Measurements from ENCODE around the gene AADAT. TPM values are rescaled to one million over a fixed set of nuclear protein-coding genes. Genes with fewer than 3 reads are reported as not detected.

The AADAT gene
- polyA plus RNA-seq, 3 donors from 2014 or later: not detected

DNA sequence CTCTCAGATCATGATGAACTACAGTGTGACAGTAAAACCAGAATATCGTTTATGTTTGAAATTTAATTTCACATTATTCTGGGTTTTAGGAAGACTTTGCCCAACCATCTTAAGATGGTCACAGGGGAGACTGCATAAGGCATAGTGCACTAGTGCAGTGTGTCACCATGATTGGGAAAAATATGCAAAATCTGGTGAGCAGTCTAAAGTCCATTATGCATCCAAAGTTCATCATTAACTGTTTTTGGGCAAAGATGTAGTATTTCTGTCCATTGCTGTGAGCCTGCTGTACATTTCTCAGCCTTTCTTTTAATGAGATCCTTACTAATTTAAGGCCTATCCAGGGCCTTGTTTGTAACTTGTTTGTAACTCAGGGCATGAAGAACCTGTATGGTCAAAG, 52.3 kb downstream of the AADAT start:
- H3K27me3 Mint-ChIP-seq (ENCODE audit: low read depth in 3 of 3): peaks cover 0 to 15% (median 4%) of the 10 kb centered on the region in 3 donors
- no peaks in the 10 kb centered on the region for H3K36me3 Mint-ChIP-seq
- H3K4me1 Mint-ChIP-seq: no peaks in the 10 kb centered on the region
- no peak overlapping the region for H3K4me3 Mint-ChIP-seq
- H3K9me3 Mint-ChIP-seq: no peaks in the 10 kb centered on the region
- DNase-seq: no peak
- no peak overlapping the region for H3K27ac Mint-ChIP-seq

DNA sequence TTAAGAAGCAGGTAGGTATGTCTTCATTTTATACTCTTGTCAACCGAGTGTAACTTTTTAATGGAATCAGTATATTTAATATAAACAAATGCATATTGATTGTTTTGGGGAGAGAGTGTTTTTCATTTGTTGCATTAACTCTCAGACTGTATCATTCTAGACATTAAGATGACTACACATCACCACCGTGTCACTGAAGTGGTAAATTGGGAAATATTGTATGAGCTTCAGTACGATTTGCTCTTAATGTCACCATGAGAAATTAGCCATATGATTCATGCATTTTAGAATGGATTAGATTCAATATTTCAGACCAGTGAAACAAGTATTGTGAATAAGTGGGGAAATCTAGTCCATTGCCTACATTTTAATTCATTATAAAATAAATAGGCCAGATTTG, 53.9 kb downstream of the AADAT start:
- Mint-ChIP-seq H3K9me3 (no peaks in the 10 kb centered on the region), H3K4me1 (no peaks in the 10 kb centered on the region), H3K4me3 (no peak overlapping the region), H3K27ac (no peak overlapping the region), H3K27me3 (ENCODE audit: low read depth in 3 of 3) (peaks cover 0 to 16% (median 2%) of the 10 kb centered on the region in 3 donors), H3K36me3 (no peaks in the 10 kb centered on the region)
- no peak for DNase-seq

DNA sequence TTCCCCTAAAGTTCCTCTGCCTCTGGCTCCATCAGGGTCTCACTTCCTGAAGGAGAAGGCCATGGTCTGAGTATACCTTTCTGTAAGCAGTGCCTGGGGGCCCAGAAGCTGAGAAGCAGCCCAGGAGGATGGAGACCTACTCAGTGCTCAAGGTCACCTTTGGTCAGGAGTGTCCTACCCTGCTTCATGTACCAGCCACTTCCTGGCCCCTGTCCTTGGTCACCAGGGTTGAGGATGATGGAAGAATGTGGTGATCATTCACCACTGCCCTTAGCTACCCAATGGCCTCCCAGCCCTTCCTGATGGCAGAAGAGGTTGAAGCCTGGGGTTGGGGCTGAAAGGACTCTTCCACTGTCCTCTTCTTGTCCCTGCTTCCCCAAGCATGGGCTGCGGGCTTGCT, 54.5 kb downstream of the AADAT start:
- H3K4me1 Mint-ChIP-seq: no peaks in the 10 kb centered on the region
- no peak overlapping the region for H3K27ac Mint-ChIP-seq
- H3K36me3 Mint-ChIP-seq: no peaks in the 10 kb centered on the region
- no peaks in the 10 kb centered on the region for H3K9me3 Mint-ChIP-seq
- H3K27me3 Mint-ChIP-seq (ENCODE audit: low read depth in 3 of 3): peaks cover 0 to 12% (median 2%) of the 10 kb centered on the region in 3 donors
- no peak overlapping the region for H3K4me3 Mint-ChIP-seq
- no peak for DNase-seq

GRCh38 chr4:170033999-170034398, 55.8 kb downstream of the AADAT start:
- H3K27me3 Mint-ChIP-seq (ENCODE audit: low read depth in 3 of 3): peaks cover 0 to 12% (median 0%) of the 10 kb centered on the region in 3 donors
- H3K4me1 Mint-ChIP-seq: no peaks in the 10 kb centered on the region
- H3K9me3 Mint-ChIP-seq: no peaks in the 10 kb centered on the region
- H3K4me3 Mint-ChIP-seq: no peak overlapping the region
- H3K36me3 Mint-ChIP-seq: no peaks in the 10 kb centered on the region
- DNase-seq: no peak
- H3K27ac Mint-ChIP-seq: no peak overlapping the region

GRCh38 chr4:170030121-170030520, 59.6 kb downstream of the AADAT start:
- Mint-ChIP-seq H3K4me1 (peaks cover 8 to 20% of the 10 kb centered on the region in 2 donors), H3K27ac (no peak overlapping the region), H3K4me3 (no peak overlapping the region), H3K36me3 (no peaks in the 10 kb centered on the region), H3K27me3 (ENCODE audit: low read depth in 3 of 3) (peaks cover 9 to 22% (median 14%) of the 10 kb centered on the region in 3 donors), H3K9me3 (no peaks in the 10 kb centered on the region)
- DNase-seq: no peak

DNA sequence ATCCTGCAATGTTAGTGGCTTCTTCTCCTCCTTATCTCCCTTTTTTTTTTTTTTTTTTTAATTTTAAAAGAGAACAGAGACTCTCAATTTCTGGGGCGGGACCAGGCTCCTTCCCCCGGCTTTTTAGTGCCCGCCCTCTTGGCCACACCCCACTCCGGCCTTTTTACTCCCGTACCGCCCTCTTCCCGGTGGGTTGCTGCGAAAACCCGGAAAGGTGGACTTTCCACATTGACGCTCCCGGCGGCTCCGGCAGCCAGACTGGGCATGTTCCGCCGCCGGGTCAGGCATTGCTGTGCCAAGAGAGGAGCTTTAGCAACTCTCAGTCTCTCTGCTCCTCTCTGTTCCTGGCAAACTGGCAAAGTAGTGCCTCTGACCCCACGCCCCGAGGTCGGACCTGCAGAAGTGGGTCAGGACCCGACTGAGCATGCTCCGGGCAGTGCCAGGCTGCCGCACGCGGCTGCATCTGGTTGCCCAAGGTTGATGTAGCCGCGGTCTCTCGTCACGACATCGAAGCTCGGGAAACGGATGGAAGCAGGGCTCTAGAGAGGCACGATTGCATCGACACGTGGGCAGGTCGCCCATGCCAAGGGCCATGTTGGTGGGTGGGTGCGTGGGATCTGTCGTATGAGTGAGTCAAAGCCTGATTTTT, 62.5 kb downstream of the AADAT start:
- Mint-ChIP-seq H3K27me3 (ENCODE audit: low read depth in 3 of 3) (peaks cover 13 to 20% (median 14%) of the 10 kb centered on the region in 3 donors), H3K4me1 (peaks cover 8 to 23% of the 10 kb centered on the region in 2 donors), H3K9me3 (no peaks in the 10 kb centered on the region), H3K36me3 (no peaks in the 10 kb centered on the region), H3K27ac (peak overlapping the region; percentile 69 to 88 (median 82)), H3K4me3 (peak overlapping the region; percentile 91 to 94 (median 92))
- DNase-seq: peak; percentile 91

- peaks cover 8 to 23% of the 10 kb centered on the region in 2 donors for H3K4me1 Mint-ChIP-seq
- no peaks in the 10 kb centered on the region for H3K9me3 Mint-ChIP-seq
- peak within 1 kb of the TSS; percentile 75 to 90 (median 84) for H3K27ac Mint-ChIP-seq
- peak within 1 kb of the TSS; percentile 91 to 94 (median 92) for H3K4me3 Mint-ChIP-seq
- H3K36me3 Mint-ChIP-seq: no peaks in the 10 kb centered on the region
- H3K27me3 Mint-ChIP-seq (ENCODE audit: low read depth in 3 of 3): peaks cover 14 to 20% (median 15%) of the 10 kb centered on the region in 3 donors
- DNase-seq: peak; percentile 86 to 90 (median 89)
Observed at GRCh38 chr4:170026253-170027021, 63.3 kb downstream of the AADAT start, which contains the start of gene MFAP3L. TSS of gene MFAP3L (minus strand) at chr4:170026395. CDS start at chr4:170005877, 20,518 bp downstream.

DNA sequence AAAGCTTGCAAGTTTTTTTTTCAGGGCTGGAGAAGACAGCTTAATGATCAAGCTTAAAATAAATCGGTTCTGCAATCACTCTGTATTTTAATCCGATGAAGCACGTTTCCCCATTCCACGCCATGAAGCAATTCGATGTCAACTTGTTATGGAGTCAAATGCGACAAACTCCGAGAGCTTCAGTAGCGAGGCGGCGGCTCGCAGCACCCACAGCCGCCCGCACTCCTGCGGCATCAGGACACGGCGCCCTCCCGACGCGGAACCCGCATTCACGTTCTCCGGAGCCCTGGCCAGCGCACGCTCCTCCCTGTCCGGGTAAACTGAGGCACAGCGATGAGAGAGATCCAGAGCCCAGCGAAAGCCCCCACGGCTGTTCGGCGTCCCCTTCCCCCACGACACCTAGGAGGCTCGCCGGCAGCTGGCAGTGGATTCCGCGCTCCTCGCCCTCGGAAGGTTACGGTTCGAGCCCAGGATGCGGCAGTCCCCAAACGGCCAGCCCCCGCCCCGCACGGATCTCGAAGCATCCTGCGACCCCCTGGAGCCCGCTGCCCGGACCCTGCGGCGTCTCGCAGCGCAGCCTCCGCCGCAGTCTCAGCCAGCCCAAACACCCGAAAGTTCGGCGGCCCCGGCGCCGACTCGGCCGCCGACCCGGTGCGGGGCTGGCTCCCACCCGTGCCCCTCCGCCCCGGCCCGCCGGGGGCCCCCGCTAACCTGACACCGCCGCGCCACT, 64.1 kb downstream of the AADAT start:
- Mint-ChIP-seq H3K4me1 (peaks cover 8 to 23% of the 10 kb centered on the region in 2 donors), H3K36me3 (no peaks in the 10 kb centered on the region), H3K27me3 (ENCODE audit: low read depth in 3 of 3) (peaks cover 15 to 20% (median 15%) of the 10 kb centered on the region in 3 donors), H3K9me3 (no peaks in the 10 kb centered on the region), H3K4me3 (peak overlapping the region; percentile 82 to 87 (median 85)), H3K27ac (peak overlapping the region in 5 of 6 donors; percentile 13 to 78 (median 32))
- DNase-seq: peak in 2 of 3 donors; percentile 1 to 11

DNA sequence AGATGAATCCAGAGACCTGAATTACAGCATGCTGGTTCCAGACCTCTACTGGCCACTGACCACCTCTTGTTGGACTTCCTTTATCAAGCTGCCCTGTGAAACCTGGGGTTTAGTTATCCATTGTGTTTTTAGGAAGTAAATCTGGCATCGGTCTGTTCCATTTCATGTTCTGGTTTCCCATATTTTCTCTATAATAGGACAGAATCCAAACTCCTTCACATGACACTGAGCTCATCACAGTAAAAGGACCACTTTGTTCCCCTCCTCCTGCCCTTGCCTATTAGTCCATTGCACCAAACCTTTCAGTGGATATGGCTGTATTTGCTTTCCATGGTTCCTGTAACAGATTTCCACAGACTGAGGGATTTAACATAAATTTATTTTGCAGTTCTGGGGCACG, 67.5 kb downstream of the AADAT start:
- Mint-ChIP-seq H3K36me3 (no peaks in the 10 kb centered on the region), H3K9me3 (no peaks in the 10 kb centered on the region), H3K4me3 (no peak overlapping the region), H3K27me3 (ENCODE audit: low read depth in 3 of 3) (peaks cover 8 to 11% (median 11%) of the 10 kb centered on the region in 3 donors), H3K27ac (no peak overlapping the region), H3K4me1 (peaks cover 4 to 13% of the 10 kb centered on the region in 2 donors)
- DNase-seq: no peak

DNA sequence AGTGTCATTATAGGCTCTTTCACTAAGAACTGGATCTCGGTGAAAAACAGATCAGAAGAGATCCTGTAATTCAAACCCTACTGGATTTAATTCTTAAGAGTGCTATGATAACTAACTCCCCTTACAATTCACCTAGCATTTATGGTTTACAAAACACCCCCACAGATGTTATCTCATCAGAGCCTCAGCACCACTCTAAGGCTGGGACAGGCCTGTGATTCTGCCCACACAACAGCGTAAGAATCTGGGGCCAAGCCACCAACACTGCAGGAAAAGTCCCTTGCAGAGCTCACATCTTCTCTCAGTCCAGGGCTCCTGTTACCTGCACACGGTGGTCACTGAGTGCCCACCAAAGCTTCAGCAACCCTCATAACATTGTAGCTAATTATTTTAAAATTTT, 72.5 kb downstream of the AADAT start:
- no peak for DNase-seq
- Mint-ChIP-seq H3K9me3 (no peaks in the 10 kb centered on the region), H3K27me3 (ENCODE audit: low read depth in 3 of 3) (peaks cover 0 to 3% (median 2%) of the 10 kb centered on the region in 3 donors), H3K27ac (no peak overlapping the region), H3K4me3 (no peak overlapping the region), H3K36me3 (no peaks in the 10 kb centered on the region), H3K4me1 (no peaks in the 10 kb centered on the region)

GRCh38 chr4:170015285-170015684, 74.5 kb downstream of the AADAT start:
- DNase-seq: no peak
- no peak overlapping the region for H3K4me3 Mint-ChIP-seq
- peaks cover 0 to 4% (median 2%) of the 10 kb centered on the region in 3 donors for H3K27me3 Mint-ChIP-seq (ENCODE audit: low read depth in 3 of 3)
- H3K36me3 Mint-ChIP-seq: peaks cover 0 to 2% (median 0%) of the 10 kb centered on the region in 3 donors
- no peak overlapping the region for H3K27ac Mint-ChIP-seq
- H3K4me1 Mint-ChIP-seq: no peaks in the 10 kb centered on the region
- H3K9me3 Mint-ChIP-seq: no peaks in the 10 kb centered on the region

DNA sequence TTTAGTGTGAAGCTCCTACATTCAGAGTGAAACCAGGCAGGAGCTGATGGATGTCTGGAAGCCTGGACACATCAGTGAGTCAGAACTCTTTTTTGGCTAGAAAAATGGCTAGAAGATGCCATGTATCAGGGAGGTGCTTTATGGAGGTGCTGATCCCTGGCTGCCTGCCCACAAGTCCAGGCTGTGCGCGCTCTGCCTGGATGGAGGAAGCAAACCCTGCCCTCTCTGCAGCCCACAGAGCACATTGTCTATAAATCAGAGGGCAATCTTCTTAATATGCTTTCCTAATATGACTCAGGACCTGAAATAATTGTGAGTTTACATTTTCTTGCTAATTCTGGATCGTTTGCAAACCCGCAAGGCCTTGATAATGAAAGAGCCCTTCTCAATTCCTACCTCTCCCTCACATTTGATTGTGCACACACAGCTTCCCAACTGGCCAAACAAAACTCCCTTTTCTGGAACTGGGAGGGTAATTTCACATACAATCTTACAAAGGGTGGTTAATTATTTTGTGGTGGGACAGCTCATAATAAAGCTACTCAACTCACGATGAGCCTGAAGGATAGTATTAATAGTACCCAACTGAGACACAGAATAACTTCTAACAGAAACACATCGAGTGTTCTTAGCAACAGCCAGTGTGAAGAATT, 75.3 kb downstream of the AADAT start:
- Mint-ChIP-seq H3K27ac (no peak overlapping the region), H3K27me3 (ENCODE audit: low read depth in 3 of 3) (peaks cover 0 to 6% (median 3%) of the 10 kb centered on the region in 3 donors), H3K4me3 (no peak overlapping the region), H3K4me1 (no peaks in the 10 kb centered on the region), H3K36me3 (peaks cover 0 to 4% (median 0%) of the 10 kb centered on the region in 3 donors), H3K9me3 (no peaks in the 10 kb centered on the region)
- no peak for DNase-seq

DNA sequence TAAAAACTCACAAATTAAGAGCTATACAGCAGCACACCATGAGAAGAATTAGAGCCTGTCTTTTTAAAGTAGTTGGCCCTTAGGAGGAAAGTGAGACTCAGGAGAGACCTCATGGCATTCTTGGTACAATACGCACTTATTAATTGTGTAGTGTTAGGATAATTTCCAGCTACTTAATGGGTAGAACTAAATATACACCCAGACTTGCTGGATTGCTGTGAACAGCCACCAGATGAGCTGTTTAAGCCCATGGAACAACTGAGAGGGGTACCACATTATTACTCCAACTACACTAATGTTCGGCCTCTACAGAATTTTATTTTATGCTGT, 77.2 kb downstream of the AADAT start:
- Mint-ChIP-seq H3K9me3 (no peaks in the 10 kb centered on the region), H3K27ac (no peak overlapping the region), H3K27me3 (ENCODE audit: low read depth in 3 of 3) (peaks cover 0 to 8% (median 8%) of the 10 kb centered on the region in 3 donors), H3K4me3 (no peak overlapping the region), H3K4me1 (peaks cover 11 to 12% of the 10 kb centered on the region in 2 donors), H3K36me3 (peaks cover 0 to 4% (median 0%) of the 10 kb centered on the region in 3 donors)
- no peak for DNase-seq
